Cerebellar cortex (tissue), 1 donor: ENCODE measurements around the gene CDH13.

Source experiments
- DNase-seq: peaks from one replicate; pipeline ENCODE4 v3.0.0-alpha.2; 2015; ENCODE audit warnings: low spot score

Gene CDH13

DNA sequence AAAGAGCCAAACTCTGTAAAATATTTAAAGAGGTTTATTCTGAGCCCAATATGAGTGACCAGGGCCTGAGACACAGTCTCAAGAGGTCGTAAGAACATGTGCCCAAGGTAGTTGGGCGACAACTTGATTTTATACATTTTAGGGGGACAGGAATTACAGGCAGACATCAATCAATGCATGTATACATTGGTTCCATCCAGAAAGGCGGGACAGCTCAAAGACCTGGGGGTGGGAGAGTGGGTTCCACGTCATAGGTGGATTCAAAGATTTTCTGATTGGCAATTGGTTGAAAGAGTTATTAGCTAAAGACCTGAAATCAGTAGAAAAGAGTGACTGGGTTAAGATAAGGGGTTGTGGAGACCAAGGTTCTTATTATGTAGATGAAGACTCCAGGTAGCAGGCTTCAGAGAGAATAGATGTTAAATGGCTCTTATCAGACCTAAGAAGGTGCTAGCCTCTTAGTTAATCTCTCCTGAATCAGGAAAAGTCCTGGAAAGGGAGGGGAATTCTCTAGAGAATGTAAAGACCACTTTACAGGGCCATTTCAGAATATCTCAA, 1213.4 kb downstream of the CDH13 start:
- no peak for DNase-seq

- DNase-seq = no peak
These were observed 1215.5 kb downstream of the CDH13 start for GRCh38 chr16:83842291-83842690.

DNA sequence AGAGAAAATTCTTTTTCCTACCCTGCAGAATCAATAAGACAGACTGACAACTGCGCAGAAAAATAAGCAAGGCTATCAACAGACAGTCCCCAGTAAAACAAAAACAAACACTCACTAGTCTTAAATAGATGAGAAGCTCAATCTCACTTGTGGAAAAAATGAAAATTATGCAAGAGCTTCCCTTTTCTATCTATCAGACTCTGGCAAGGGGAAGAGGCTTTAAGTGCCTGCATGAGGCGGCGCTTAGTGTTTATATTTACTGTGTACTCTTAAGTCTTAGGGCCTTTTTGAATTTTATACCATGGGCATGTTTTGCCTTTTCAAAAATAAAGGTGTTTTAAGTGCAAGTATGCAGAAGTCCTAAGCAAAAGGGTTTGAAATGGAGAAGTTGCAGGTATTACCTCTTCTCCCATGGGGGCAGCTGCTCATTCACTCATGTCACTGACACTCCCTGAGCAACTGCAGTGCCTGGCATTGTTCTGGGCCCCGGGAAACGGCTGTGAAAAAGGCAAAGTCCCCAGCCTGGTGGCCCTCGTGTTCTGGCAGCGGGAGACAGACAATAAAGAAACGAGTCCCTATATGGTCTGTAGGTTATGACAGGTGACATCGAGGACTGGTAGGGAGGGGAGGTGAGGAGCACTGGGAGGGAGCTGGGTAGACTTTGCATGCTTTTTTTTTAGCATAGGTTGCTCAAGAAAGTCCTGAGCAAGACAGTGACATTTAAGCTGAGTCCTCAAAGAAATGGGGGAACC, 1216.2 kb downstream of the CDH13 start:
- DNase-seq = no peak

- DNase-seq = no peak
These were observed 1216.9 kb downstream of the CDH13 start for GRCh38 chr16:83843657-83844056.

- no peak for DNase-seq
These were observed 1218.5 kb downstream of the CDH13 start for GRCh38 chr16:83845263-83845662.

GRCh38 chr16:83847371-83848225, 1220.8 kb downstream of the CDH13 start:
- DNase-seq = no peak

- no peak for DNase-seq
These were observed 1222.7 kb downstream of the CDH13 start for GRCh38 chr16:83849421-83849820.
